Panc1 (cell line): Measurements from ENCODE around the gene KANSL1L.

Experiments used
- POLR2AphosphoS5 ChIP-seq: IDR thresholded peaks from 2 replicates; pipeline ENCODE4 v1.6.1; 2012; ENCODE audit warnings: mild to moderate bottlenecking, low read depth, low read length, moderate library complexity
- TF ChIP-seq, protein P1 (sequence below): fragments of 450-650 bp; IDR thresholded peaks from 2 replicates; pipeline ENCODE4 v1.5.1; 2017; ENCODE audit warnings: mild to moderate bottlenecking

DNA sequence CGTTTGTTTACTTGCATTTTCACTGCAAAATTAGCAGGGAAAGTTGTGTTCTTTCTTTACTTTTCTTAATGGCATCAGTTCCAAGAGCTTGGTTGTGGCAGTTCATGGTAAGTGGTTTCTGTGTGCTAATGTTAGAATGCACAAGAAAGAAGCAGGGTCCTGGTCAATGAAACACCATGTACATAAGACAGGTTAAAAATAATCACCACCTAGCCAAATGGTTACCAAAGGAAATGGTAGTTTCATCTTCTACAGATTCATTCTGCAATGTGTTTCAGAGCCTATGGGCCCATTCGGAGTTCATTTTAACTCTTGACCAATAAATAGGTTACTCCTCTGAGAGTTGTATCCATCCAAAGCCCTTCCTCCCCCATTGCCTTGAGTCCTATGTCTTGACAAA is 186.9 kb downstream of the KANSL1L start:
- TF ChIP-seq, protein P1, sequence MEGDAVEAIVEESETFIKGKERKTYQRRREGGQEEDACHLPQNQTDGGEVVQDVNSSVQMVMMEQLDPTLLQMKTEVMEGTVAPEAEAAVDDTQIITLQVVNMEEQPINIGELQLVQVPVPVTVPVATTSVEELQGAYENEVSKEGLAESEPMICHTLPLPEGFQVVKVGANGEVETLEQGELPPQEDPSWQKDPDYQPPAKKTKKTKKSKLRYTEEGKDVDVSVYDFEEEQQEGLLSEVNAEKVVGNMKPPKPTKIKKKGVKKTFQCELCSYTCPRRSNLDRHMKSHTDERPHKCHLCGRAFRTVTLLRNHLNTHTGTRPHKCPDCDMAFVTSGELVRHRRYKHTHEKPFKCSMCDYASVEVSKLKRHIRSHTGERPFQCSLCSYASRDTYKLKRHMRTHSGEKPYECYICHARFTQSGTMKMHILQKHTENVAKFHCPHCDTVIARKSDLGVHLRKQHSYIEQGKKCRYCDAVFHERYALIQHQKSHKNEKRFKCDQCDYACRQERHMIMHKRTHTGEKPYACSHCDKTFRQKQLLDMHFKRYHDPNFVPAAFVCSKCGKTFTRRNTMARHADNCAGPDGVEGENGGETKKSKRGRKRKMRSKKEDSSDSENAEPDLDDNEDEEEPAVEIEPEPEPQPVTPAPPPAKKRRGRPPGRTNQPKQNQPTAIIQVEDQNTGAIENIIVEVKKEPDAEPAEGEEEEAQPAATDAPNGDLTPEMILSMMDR, result no peak
- TF ChIP-seq POLR2AphosphoS5, result no peak
